ENCODE results near the gene KRT80. TPM values are rescaled to one million over a fixed set of nuclear protein-coding genes. Genes with fewer than 3 reads are reported as not detected.

The KRT80 gene
- total and polyA plus RNA-seq, 2 experiments from 2014 or later: not detected

DNA sequence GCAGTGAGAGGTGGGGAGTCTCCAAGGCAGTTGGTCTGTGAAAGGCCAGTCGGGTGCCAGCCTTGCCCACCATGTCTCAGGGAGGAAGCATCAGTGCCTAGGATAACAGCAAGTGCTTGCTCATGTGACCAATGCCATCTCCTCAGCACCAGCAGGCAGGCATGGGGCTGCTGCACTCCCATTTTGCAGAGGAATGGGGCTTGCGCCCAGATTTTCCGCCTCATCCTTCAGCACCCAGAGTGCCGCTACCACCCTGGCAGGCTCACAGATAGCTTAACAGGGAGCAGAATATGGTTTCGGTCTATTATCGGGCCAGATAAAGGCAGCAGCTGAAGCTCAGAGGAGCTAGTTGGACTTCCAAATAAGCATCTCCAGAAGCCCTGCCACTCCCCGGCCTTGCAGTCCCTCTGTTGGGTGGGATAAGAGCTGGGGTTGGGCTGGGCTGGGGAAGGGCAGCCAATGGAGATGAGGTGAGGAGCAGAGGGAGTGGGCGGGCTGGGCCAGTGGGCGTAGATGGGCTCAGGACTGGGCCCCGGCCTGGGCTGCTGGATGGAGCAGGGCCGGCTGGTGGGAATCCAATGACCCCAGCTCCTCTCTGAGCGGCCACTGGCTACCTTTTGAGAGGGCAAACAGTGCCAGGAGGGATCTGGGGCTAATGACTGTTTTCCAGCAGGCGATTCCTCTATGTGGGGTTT, 8.4 kb upstream of the KRT80 start:
- no peak overlapping the region for H3K4me3 Mint-ChIP-seq
- DNase-seq (ENCODE audit: low spot score) (no peak), ATAC-seq (peak; percentile 87)
- H3K4me2 ChIP-seq: no peak overlapping the region
- H3K9me2 ChIP-seq (ENCODE audit: insufficient read depth): no peaks in the 10 kb centered on the region
- no peak overlapping the region for H2AFZ ChIP-seq
- no peaks in the 10 kb centered on the region for H3K9me3 Mint-ChIP-seq
- H3F3A ChIP-seq (replicated peaks; ENCODE audit: low read depth): no peaks in the 10 kb centered on the region
- no peaks in the 10 kb centered on the region for H4K20me1 ChIP-seq (replicated peaks; ENCODE audit: insufficient read depth)
- no peaks in the 10 kb centered on the region for H3K27me3 ChIP-seq (ENCODE audit: insufficient read depth)
- no peaks in the 10 kb centered on the region for H3K36me3 ChIP-seq (ENCODE audit: insufficient read depth)
- no peaks in the 10 kb centered on the region for H3K36me3 Mint-ChIP-seq (ENCODE audit: low read depth)
- H3K4me1 ChIP-seq (ENCODE audit: insufficient read depth): peaks cover 5% of the 10 kb centered on the region
- H3K79me2 ChIP-seq (replicated peaks; ENCODE audit: insufficient read depth): no peaks in the 10 kb centered on the region
- peaks cover 5% of the 10 kb centered on the region for H3K27me3 Mint-ChIP-seq (ENCODE audit: insufficient read depth, low read depth, poor library complexity)
- no peak overlapping the region for H3K27ac ChIP-seq (ENCODE audit: low read depth)
- peaks cover 27% of the 10 kb centered on the region for H3K4me1 Mint-ChIP-seq
- H3K27ac Mint-ChIP-seq: no peak overlapping the region
- TF ChIP-seq POLR2AphosphoS5 (IDR thresholded peaks at IDR 0.05; ENCODE audit: low read depth): no peak
- no peak overlapping the region for H3K4me3 ChIP-seq

DNA sequence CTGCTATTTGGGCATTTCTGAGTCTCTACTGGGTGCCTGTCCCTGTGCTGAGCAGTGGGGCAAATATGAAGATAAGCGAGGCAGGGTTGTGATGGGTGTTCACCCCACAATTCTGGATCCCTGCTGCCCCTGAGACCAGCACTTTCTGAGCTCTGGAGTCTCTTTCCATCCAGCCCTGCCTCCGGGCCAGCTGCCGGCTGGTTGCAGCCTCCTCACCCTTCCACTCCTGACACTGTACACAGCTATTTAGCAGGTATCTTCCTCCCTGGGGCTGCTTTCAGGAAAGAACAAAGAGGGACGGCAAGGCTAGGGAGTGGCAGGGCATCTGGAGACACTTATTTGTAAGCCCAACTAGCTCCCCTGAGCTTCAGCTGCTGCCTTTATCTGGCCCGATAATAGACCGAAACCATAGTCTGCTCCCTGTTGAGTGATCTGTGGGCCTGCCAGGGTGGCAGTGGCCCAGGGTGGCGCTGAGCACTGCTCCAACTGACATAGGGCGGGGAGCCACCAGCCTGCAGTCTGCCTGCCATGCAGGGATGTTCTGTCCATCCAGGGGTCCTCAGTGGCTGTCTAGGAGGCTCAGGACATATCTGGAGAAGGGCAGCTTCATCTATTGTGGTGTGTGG, 7.6 kb upstream of the KRT80 start:
- Histone ChIP-seq H3K4me2 (no peak overlapping the region), H3K9me2 (ENCODE audit: insufficient read depth) (no peaks in the 10 kb centered on the region), H3K4me3 (no peak overlapping the region), H4K20me1 (replicated peaks; ENCODE audit: insufficient read depth) (no peaks in the 10 kb centered on the region), H3K27me3 (ENCODE audit: insufficient read depth) (no peaks in the 10 kb centered on the region), H2AFZ (no peak overlapping the region), H3F3A (replicated peaks; ENCODE audit: low read depth) (no peaks in the 10 kb centered on the region), H3K79me2 (replicated peaks; ENCODE audit: insufficient read depth) (no peaks in the 10 kb centered on the region), H3K4me1 (ENCODE audit: insufficient read depth) (peaks cover 5% of the 10 kb centered on the region), H3K36me3 (ENCODE audit: insufficient read depth) (no peaks in the 10 kb centered on the region), H3K27ac (ENCODE audit: low read depth) (no peak overlapping the region)
- Mint-ChIP-seq H3K4me3 (no peak overlapping the region), H3K27me3 (ENCODE audit: insufficient read depth, low read depth, poor library complexity) (peaks cover 5% of the 10 kb centered on the region), H3K4me1 (peaks cover 29% of the 10 kb centered on the region), H3K36me3 (ENCODE audit: low read depth) (no peaks in the 10 kb centered on the region), H3K27ac (no peak overlapping the region), H3K9me3 (no peaks in the 10 kb centered on the region)
- ATAC-seq: no peak
- DNase-seq (ENCODE audit: low spot score): no peak
- TF ChIP-seq, protein P1, sequence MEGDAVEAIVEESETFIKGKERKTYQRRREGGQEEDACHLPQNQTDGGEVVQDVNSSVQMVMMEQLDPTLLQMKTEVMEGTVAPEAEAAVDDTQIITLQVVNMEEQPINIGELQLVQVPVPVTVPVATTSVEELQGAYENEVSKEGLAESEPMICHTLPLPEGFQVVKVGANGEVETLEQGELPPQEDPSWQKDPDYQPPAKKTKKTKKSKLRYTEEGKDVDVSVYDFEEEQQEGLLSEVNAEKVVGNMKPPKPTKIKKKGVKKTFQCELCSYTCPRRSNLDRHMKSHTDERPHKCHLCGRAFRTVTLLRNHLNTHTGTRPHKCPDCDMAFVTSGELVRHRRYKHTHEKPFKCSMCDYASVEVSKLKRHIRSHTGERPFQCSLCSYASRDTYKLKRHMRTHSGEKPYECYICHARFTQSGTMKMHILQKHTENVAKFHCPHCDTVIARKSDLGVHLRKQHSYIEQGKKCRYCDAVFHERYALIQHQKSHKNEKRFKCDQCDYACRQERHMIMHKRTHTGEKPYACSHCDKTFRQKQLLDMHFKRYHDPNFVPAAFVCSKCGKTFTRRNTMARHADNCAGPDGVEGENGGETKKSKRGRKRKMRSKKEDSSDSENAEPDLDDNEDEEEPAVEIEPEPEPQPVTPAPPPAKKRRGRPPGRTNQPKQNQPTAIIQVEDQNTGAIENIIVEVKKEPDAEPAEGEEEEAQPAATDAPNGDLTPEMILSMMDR (conservative IDR thresholded peaks at IDR 0.05; ENCODE audit: low read depth in 2 of 2): no peak
- no peak for TF ChIP-seq NANOG (IDR thresholded peaks at IDR 0.05; ENCODE audit: borderline replicate concordance)
- no peak for TF ChIP-seq STAT1 (IDR thresholded peaks at IDR 0.05; ENCODE audit: unreplicated experiment)
- no peak for TF ChIP-seq EZH2 (IDR thresholded peaks at IDR 0.05; ENCODE audit: low read depth, unreplicated experiment)
- TF ChIP-seq, protein P2, sequence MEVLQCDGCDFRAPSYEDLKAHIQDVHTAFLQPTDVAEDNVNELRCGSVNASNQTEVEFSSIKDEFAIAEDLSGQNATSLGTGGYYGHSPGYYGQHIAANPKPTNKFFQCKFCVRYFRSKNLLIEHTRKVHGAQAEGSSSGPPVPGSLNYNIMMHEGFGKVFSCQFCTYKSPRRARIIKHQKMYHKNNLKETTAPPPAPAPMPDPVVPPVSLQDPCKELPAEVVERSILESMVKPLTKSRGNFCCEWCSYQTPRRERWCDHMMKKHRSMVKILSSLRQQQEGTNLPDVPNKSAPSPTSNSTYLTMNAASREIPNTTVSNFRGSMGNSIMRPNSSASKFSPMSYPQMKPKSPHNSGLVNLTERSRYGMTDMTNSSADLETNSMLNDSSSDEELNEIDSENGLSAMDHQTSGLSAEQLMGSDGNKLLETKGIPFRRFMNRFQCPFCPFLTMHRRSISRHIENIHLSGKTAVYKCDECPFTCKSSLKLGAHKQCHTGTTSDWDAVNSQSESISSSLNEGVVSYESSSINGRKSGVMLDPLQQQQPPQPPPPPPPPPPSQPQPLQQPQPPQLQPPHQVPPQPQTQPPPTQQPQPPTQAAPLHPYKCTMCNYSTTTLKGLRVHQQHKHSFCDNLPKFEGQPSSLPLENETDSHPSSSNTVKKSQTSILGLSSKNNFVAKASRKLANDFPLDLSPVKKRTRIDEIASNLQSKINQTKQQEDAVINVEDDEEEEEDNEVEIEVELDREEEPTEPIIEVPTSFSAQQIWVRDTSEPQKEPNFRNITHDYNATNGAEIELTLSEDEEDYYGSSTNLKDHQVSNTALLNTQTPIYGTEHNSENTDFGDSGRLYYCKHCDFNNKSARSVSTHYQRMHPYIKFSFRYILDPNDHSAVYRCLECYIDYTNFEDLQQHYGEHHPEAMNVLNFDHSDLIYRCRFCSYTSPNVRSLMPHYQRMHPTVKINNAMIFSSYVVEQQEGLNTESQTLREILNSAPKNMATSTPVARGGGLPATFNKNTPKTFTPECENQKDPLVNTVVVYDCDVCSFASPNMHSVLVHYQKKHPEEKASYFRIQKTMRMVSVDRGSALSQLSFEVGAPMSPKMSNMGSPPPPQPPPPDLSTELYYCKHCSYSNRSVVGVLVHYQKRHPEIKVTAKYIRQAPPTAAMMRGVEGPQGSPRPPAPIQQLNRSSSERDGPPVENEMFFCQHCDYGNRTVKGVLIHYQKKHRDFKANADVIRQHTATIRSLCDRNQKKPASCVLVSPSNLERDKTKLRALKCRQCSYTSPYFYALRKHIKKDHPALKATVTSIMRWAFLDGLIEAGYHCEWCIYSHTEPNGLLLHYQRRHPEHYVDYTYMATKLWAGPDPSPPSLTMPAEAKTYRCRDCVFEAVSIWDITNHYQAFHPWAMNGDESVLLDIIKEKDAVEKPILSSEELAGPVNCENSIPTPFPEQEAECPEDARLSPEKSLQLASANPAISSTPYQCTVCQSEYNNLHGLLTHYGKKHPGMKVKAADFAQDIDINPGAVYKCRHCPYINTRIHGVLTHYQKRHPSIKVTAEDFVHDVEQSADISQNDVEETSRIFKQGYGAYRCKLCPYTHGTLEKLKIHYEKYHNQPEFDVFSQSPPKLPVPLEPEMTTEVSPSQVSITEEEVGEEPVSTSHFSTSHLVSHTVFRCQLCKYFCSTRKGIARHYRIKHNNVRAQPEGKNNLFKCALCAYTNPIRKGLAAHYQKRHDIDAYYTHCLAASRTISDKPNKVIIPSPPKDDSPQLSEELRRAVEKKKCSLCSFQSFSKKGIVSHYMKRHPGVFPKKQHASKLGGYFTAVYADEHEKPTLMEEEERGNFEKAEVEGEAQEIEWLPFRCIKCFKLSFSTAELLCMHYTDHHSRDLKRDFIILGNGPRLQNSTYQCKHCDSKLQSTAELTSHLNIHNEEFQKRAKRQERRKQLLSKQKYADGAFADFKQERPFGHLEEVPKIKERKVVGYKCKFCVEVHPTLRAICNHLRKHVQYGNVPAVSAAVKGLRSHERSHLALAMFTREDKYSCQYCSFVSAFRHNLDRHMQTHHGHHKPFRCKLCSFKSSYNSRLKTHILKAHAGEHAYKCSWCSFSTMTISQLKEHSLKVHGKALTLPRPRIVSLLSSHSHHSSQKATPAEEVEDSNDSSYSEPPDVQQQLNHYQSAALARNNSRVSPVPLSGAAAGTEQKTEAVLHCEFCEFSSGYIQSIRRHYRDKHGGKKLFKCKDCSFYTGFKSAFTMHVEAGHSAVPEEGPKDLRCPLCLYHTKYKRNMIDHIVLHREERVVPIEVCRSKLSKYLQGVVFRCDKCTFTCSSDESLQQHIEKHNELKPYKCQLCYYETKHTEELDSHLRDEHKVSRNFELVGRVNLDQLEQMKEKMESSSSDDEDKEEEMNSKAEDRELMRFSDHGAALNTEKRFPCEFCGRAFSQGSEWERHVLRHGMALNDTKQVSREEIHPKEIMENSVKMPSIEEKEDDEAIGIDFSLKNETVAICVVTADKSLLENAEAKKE (CRISPR knock-in tag; IDR thresholded peaks at IDR 0.05): no peak
- TF ChIP-seq CREB1 (CRISPR knock-in tag; IDR thresholded peaks at IDR 0.05; ENCODE audit: low read depth): no peak
- no peak for TF ChIP-seq ZNF114 (CRISPR knock-in tag; IDR thresholded peaks at IDR 0.05)
- TF ChIP-seq, protein P3, sequence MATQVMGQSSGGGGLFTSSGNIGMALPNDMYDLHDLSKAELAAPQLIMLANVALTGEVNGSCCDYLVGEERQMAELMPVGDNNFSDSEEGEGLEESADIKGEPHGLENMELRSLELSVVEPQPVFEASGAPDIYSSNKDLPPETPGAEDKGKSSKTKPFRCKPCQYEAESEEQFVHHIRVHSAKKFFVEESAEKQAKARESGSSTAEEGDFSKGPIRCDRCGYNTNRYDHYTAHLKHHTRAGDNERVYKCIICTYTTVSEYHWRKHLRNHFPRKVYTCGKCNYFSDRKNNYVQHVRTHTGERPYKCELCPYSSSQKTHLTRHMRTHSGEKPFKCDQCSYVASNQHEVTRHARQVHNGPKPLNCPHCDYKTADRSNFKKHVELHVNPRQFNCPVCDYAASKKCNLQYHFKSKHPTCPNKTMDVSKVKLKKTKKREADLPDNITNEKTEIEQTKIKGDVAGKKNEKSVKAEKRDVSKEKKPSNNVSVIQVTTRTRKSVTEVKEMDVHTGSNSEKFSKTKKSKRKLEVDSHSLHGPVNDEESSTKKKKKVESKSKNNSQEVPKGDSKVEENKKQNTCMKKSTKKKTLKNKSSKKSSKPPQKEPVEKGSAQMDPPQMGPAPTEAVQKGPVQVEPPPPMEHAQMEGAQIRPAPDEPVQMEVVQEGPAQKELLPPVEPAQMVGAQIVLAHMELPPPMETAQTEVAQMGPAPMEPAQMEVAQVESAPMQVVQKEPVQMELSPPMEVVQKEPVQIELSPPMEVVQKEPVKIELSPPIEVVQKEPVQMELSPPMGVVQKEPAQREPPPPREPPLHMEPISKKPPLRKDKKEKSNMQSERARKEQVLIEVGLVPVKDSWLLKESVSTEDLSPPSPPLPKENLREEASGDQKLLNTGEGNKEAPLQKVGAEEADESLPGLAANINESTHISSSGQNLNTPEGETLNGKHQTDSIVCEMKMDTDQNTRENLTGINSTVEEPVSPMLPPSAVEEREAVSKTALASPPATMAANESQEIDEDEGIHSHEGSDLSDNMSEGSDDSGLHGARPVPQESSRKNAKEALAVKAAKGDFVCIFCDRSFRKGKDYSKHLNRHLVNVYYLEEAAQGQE (IDR thresholded peaks at IDR 0.05; ENCODE audit: unreplicated experiment): no peak
- no peak for TF ChIP-seq JUNB (IDR thresholded peaks at IDR 0.05; ENCODE audit: unreplicated experiment)

Measured in GM23338 (cell line).